GM10266 (cell line): ENCODE measurements around the gene OR10K2.
"Not testable (repeated sequence)": the region's sequence is repeated elsewhere in the genome, so short reads cannot be mapped to it uniquely, and the experiment has no call there.

Experiments used
- DNase-seq: peaks from one replicate; pipeline ENCODE4 v3.0.0; 2012; ENCODE audit errors: extremely low spot score
- TF ChIP-seq, protein P1 (sequence below): IDR thresholded peaks from 2 replicates; pipeline ENCODE4 v1.5.1; 2012; ENCODE audit warnings: mild to moderate bottlenecking, low read depth; ENCODE audit not compliant: control insufficient read depth, insufficient read depth; ENCODE audit errors: missing control alignments

The OR10K2 gene

GRCh38 chr1:158434741-158435140 lies 8.7 kb upstream of the OR10K2 start:
- TF ChIP-seq, protein P1, sequence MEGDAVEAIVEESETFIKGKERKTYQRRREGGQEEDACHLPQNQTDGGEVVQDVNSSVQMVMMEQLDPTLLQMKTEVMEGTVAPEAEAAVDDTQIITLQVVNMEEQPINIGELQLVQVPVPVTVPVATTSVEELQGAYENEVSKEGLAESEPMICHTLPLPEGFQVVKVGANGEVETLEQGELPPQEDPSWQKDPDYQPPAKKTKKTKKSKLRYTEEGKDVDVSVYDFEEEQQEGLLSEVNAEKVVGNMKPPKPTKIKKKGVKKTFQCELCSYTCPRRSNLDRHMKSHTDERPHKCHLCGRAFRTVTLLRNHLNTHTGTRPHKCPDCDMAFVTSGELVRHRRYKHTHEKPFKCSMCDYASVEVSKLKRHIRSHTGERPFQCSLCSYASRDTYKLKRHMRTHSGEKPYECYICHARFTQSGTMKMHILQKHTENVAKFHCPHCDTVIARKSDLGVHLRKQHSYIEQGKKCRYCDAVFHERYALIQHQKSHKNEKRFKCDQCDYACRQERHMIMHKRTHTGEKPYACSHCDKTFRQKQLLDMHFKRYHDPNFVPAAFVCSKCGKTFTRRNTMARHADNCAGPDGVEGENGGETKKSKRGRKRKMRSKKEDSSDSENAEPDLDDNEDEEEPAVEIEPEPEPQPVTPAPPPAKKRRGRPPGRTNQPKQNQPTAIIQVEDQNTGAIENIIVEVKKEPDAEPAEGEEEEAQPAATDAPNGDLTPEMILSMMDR, result no peak
- DNase-seq, result no peak

DNA sequence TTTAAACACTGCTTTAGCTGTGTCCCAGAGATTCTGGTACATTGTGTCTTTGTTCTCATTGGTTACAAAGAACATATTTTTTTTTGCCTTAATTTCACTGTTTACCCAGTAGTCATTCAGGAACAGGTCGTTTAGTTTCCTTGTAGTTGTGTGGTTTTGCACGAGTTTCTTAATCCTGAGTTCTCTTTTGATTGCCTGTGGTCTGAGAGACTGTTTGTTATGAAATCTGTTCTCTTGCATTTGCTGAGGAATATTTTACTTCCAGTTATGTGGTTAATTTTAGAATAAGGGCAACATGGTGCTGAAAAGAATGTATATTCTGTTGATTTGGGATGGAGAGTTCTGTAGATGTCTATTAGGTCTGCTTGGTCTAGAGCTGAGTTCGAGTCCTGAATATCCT lies 4.1 kb upstream of the OR10K2 start:
- not testable (repeated sequence) for DNase-seq

- no peak for DNase-seq
- TF ChIP-seq, protein P1, result no peak
Observed at GRCh38 chr1:158425027-158425426, 1.0 kb downstream of the OR10K2 start.

- TF ChIP-seq, protein P1, result no peak
- no peak for DNase-seq
Observed at GRCh38 chr1:158422212-158422611, 3.8 kb downstream of the OR10K2 start.

DNA sequence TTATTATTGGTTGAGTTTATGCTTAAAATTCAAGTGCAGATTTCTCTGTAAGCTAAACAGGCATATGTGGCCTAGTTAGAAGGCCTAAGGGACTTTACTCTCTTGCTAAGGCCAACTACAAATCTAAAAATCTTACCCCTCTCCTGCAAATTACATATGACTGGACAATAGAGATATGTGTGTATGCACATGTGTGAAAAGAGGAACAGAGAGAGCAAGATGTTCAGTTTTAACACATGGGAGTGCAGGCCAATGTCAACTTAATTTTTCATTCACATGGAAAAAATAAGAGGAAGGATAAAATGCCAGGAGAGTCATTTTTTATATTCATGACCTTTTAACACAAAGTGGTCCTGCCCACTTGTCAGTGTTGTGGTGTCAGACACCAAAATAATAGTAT lies 8.5 kb downstream of the OR10K2 start:
- TF ChIP-seq, protein P1, result no peak
- DNase-seq, result no peak

- no peak for DNase-seq
Observed at GRCh38 chr1:158414651-158415345, 11.2 kb downstream of the OR10K2 start.

GRCh38 chr1:158407092-158407491 lies 18.9 kb downstream of the OR10K2 start:
- DNase-seq, result no peak
- TF ChIP-seq, protein P1, result no peak

More at GRCh38 chr1:158414651-158415345, 11.2 kb downstream of the OR10K2 start:
- TF ChIP-seq, protein P1, result no peak

DNA sequence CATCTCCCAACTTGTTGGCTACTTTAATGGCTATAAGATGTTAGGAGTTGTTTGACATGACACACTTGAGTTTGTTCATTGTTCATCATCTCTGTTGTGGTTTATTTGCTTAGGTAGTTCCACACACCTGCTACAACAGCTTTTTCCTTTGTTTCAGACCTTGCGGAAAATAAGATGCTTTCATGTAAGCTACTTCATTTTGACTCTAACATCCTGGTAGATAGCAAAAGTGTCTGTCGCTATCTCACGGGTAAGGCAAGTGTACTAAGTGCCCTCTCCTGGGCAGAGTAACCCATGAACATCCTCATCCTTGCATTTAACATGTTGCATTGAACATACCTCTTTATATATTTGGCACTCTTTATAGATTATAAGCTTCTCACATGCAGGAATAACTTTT lies 25.2 kb downstream of the OR10K2 start:
- no peak for DNase-seq
- TF ChIP-seq, protein P1, result no peak
